Endothelial cell (in vitro differentiated cells): ENCODE data around the gene SOX15. TPM values are rescaled to one million over a fixed set of nuclear protein-coding genes. Genes with fewer than 3 reads are reported as not detected.
A peak's percentile ranks its signal among the peaks of the same experiment; 100 is the strongest.

Experiments used
- DNase-seq: peaks from one replicate; pipeline ENCODE4 v3.0.0; 2021; ENCODE audit warnings: low spot score
- H3K27ac Mint-ChIP-seq: one replicate; pipeline ENCODE4 v1.8.0; 2021; ENCODE audit warnings: mixed read lengths, inconsistent platforms; ENCODE audit not compliant: unreplicated experiment
- H3K27me3 Mint-ChIP-seq: one replicate; pipeline ENCODE4 v1.8.0; 2021; ENCODE audit warnings: mild to moderate bottlenecking, moderate library complexity, mixed read lengths, inconsistent platforms; ENCODE audit not compliant: unreplicated experiment
- H3K36me3 Mint-ChIP-seq: one replicate; pipeline ENCODE4 v1.8.0; 2021; ENCODE audit warnings: mild to moderate bottlenecking, low read depth, mixed read lengths, inconsistent platforms; ENCODE audit not compliant: unreplicated experiment
- H3K4me1 Mint-ChIP-seq: one replicate; pipeline ENCODE4 v1.8.0; 2021; ENCODE audit warnings: mild to moderate bottlenecking, mixed read lengths, inconsistent platforms; ENCODE audit not compliant: unreplicated experiment
- H3K4me3 Mint-ChIP-seq: one replicate; pipeline ENCODE4 v1.8.0; 2021; ENCODE audit warnings: mild to moderate bottlenecking, mixed read lengths, inconsistent platforms; ENCODE audit not compliant: unreplicated experiment
- H3K9me3 Mint-ChIP-seq: one replicate; pipeline ENCODE4 v1.8.0; 2021; ENCODE audit warnings: mixed read lengths, inconsistent platforms; ENCODE audit not compliant: unreplicated experiment
- CTCF ChIP-seq: fragments of 200-600 bp; sonication (generic); IDR thresholded peaks from one replicate; pipeline ENCODE4 v1.5.0; 2021; ENCODE audit warnings: antibody characterized with exemption; ENCODE audit not compliant: unreplicated experiment
- total RNA-seq: library from RNA; stranded (reverse); fragmentation: NEBNext Ultra II Directional; extraction: Animal tissue kit (Norgen Biotek cat#: 25700); gene quantifications from one replicate; pipeline ENCODE4 v1.2.1, GENCODE V29; 2021; ENCODE audit not compliant: unreplicated experiment

Gene SOX15
- total RNA-seq, 1 donor from 2014 or later = 1.3 TPM

- Mint-ChIP-seq H3K36me3 (peaks cover 4% of the 10 kb centered on the region), H3K9me3 (no peaks in the 10 kb centered on the region), H3K27ac (peak overlapping the region; percentile 82), H3K27me3 (no peaks in the 10 kb centered on the region), H3K4me1 (peaks cover 28% of the 10 kb centered on the region), H3K4me3 (peak overlapping the region; percentile 88)
- TF ChIP-seq CTCF = no peak
- DNase-seq = no peak
These were observed 25.4 kb upstream of the SOX15 start for GRCh38 chr17:7615265-7615747.

- Mint-ChIP-seq H3K27ac (peak within 1 kb of the TSS; percentile 82), H3K27me3 (no peaks in the 10 kb centered on the region), H3K4me1 (peaks cover 29% of the 10 kb centered on the region), H3K4me3 (peak within 1 kb of the TSS; percentile 88), H3K36me3 (peaks cover 4% of the 10 kb centered on the region), H3K9me3 (no peaks in the 10 kb centered on the region)
- peak; percentile 49 for TF ChIP-seq CTCF
- DNase-seq = peak; percentile 99
These were observed 24.8 kb upstream of the SOX15 start, which contains the start of gene FXR2 for GRCh38 chr17:7614425-7615264. Gene FXR2, minus strand, starts transcription at chr17:7614897. Its CDS starts 365 bp downstream, at chr17:7614532.

- Mint-ChIP-seq H3K4me3 (peak overlapping the region; percentile 88), H3K4me1 (peaks cover 29% of the 10 kb centered on the region), H3K9me3 (no peaks in the 10 kb centered on the region), H3K27me3 (no peaks in the 10 kb centered on the region), H3K27ac (peak overlapping the region; percentile 39), H3K36me3 (peaks cover 4% of the 10 kb centered on the region)
- DNase-seq = no peak
- no peak for TF ChIP-seq CTCF
These were observed 24.0 kb upstream of the SOX15 start for GRCh38 chr17:7613769-7614424.

- no peak for TF ChIP-seq CTCF
- no peak overlapping the region for H3K27ac Mint-ChIP-seq
- no peak for DNase-seq
- peaks cover 24% of the 10 kb centered on the region for H3K4me1 Mint-ChIP-seq
- H3K9me3 Mint-ChIP-seq = no peaks in the 10 kb centered on the region
- no peaks in the 10 kb centered on the region for H3K27me3 Mint-ChIP-seq
- H3K36me3 Mint-ChIP-seq = peaks cover 4% of the 10 kb centered on the region
- peak overlapping the region; percentile 43 for H3K4me3 Mint-ChIP-seq
These were observed 22.4 kb upstream of the SOX15 start for GRCh38 chr17:7612294-7612640.
